D721Med (cell line): ENCODE results near the gene UIMC1.

Experiments used
- DNase-seq: peaks from one replicate; pipeline ENCODE4 v3.0.0; 2011; ENCODE audit warnings: low spot score; ENCODE audit not compliant: insufficient read length
- FAIRE-seq: peaks from 2 replicates; lab custom pipeline; 2011; peaks lifted over from hg19 to GRCh38; lab: Jason Lieb, UNC
- TF ChIP-seq, protein P1 (sequence below): IDR thresholded peaks from 2 replicates; pipeline ENCODE4 v1.5.1; 2012; ENCODE audit warnings: mild to moderate bottlenecking, control low read depth; ENCODE audit not compliant: insufficient read depth; ENCODE audit errors: missing control alignments

UIMC1 gene

DNA sequence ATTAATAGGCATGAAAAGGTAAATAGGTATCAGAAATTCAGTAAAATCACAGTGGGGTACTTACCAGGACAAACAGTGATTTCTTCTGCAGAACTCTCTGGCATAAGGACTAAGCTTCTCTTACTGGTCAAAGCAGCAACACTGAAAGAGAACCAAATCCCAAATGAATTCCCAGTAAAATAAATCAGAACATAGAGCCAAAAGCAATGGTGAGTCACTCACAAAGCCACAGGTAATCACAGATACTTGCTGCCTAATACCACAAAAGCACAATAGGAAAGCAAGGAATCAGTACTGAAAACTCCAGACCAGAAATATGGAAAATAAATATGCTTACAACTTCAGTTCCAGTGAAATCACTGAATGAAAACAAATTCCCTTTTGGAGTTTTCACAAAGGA, 50.7 kb downstream of the UIMC1 start:
- DNase-seq, result no peak
- TF ChIP-seq, protein P1, sequence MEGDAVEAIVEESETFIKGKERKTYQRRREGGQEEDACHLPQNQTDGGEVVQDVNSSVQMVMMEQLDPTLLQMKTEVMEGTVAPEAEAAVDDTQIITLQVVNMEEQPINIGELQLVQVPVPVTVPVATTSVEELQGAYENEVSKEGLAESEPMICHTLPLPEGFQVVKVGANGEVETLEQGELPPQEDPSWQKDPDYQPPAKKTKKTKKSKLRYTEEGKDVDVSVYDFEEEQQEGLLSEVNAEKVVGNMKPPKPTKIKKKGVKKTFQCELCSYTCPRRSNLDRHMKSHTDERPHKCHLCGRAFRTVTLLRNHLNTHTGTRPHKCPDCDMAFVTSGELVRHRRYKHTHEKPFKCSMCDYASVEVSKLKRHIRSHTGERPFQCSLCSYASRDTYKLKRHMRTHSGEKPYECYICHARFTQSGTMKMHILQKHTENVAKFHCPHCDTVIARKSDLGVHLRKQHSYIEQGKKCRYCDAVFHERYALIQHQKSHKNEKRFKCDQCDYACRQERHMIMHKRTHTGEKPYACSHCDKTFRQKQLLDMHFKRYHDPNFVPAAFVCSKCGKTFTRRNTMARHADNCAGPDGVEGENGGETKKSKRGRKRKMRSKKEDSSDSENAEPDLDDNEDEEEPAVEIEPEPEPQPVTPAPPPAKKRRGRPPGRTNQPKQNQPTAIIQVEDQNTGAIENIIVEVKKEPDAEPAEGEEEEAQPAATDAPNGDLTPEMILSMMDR, result no peak
- FAIRE-seq, result no peak

DNA sequence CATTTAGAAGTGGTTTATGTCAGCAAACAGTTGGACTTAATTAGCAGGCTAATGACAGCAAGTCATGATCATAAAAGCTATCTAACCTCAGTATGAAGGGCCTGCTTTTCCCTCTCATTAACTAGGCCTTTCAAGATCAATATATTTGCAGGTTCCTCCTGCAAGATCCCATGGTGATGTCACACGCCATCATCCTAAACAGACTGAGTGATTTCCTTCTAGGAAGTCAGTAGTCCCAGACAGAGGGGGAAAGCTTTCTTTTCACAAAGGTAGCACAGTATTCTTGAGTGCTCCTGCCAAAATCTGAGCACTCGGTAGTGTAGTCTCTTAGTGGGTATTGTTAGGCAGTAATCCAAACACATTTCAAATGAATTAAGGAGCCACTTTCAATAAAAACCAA, 52.5 kb downstream of the UIMC1 start:
- FAIRE-seq, result no peak
- DNase-seq, result no peak
- TF ChIP-seq, protein P1, result no peak

DNA sequence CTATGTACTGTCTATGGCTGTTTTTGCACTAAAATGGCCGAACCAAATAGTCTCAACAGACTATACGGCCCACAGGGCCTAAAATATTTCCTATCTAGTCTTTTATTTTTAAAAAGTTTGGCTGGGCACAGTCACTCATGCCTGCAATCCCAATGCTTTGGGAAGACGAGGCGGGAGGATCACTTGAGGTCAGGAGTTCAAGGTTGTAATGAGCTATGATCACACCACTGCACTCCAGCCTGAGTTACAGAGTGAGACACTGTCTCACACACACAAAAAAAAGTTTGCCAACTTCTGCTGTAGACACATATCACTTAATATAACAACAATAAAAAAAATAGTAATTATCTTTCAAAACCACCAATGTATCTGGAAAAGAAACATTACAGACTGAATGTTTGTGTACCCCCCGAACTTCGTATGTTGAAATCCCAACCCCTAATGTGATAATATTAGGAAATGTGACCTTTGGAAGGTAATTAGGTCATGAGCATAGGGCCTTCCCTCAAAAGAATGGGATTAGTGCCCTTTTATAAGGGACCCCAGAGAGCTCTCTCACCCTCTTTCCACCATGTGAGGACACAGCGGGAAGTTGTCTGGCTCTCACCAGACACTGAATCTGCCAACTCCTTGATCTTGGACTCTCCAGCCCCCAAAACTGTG, 53.9 kb downstream of the UIMC1 start:
- DNase-seq (no peak), FAIRE-seq (no peak)
- TF ChIP-seq, protein P1, result no peak

DNA sequence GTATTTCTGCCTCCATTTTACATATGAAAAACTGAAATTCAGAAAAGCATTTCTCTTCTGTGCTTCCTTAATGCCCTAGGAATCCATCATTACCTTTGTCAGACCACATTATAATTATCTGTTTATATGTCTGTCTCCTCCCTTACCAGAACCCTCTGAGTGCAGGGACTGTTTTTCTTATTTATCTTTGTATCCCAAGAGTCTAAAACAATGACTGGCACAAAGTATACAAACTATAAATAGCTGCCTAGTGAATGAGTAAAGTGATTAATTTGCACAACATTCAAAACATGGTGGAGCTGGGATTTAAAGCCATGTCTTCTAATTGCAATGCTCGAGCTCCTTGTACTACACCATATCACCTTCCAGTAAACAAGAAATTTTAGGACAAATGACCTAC, 58.1 kb downstream of the UIMC1 start:
- no peak for FAIRE-seq
- TF ChIP-seq, protein P1, result no peak
- DNase-seq, result no peak

DNA sequence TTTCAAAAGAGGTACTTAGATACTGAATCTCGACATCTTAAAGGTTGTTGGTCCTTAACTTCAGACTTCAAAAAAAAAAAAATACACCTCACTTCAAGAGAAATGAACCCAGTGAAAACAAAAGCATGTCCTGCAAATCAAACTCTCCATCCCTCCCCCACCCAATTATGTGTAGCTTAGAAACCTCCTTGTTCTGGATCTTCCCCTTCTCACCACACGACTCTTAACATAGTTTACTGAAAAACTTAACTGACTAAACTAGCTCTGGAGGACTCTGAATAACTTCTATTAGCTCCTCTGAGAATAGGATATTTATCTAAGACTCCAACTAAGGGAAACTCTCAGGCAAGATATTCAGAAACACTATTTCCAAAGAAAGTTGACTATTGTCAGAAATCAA, 58.7 kb downstream of the UIMC1 start:
- FAIRE-seq (no peak), DNase-seq (no peak)
- TF ChIP-seq, protein P1, result no peak

DNA sequence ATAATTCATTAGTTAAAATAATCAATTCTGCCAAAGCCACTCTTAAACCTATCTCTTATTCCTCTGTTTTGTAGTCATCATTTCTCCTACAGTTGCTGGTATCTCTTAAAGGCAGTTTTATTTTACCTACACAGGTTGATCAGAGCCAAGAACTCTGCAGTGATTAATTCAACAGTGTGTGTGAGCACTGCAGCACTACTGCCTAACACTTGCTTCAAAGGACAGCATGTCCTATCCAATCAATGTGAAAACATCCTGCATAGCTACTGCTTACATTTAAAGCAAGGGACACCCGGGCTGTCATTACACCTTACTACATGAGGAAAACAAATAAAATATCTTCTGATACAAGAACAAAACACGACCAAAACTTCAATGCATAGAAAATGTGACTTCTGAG, 62.3 kb downstream of the UIMC1 start:
- TF ChIP-seq, protein P1, result no peak
- FAIRE-seq (no peak), DNase-seq (no peak)

DNA sequence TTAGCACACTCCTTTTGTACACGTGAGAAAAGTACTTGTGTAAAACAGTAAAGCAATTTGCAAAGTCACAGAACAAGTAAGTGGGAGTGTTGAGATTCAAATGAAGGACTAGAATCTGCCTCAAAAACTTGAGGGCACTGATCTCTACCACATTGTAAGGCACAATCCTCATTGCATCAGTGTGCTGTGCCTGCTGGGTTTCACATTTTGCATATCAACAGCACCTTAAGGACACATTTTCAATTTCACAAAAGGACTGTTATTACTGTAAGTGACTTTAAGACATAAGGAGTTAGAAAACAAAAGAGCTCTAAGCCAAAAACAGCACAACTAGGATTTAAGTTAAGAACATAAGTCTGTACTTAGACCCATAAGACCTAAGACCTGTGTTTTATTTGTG, 62.8 kb downstream of the UIMC1 start:
- FAIRE-seq (peak; percentile 32), DNase-seq (no peak)
- TF ChIP-seq, protein P1, result no peak
